NB4 (cell line): Measurements from ENCODE around the gene ARHGEF18.
A peak's percentile ranks its signal among the peaks of the same experiment; 100 is the strongest.
"Not testable (repeated sequence)": the region's sequence is repeated elsewhere in the genome, so short reads cannot be mapped to it uniquely, and the experiment has no call there.

ENCODE experiments used
- DNase-seq: peaks from one replicate; pipeline ENCODE4 v3.0.0; 2010; ENCODE audit warnings: low read depth
- H3K4me3 ChIP-seq: one replicate; pipeline ENCODE4 v1.5.1; 2011; ENCODE audit warnings: mild to moderate bottlenecking, low read depth, low read length, moderate library complexity
- CTCF ChIP-seq: IDR thresholded peaks from one replicate; pipeline ENCODE4 v1.5.1; 2012; ENCODE audit warnings: low read depth, low read length
- MYC ChIP-seq: IDR thresholded peaks from 2 replicates; pipeline ENCODE4 v1.6.1; 2011; ENCODE audit warnings: low read depth, low read length
- POLR2A ChIP-seq: IDR thresholded peaks from 2 replicates; pipeline ENCODE4 v1.6.1; 2011; ENCODE audit warnings: mild to moderate bottlenecking; ENCODE audit not compliant: insufficient read length; ENCODE audit errors: extremely low read depth
- TF ChIP-seq, protein P1 (sequence below): IDR thresholded peaks from 2 replicates; pipeline ENCODE4 v1.6.1; 2011; ENCODE audit warnings: low read depth, low read length

ARHGEF18 gene

DNA sequence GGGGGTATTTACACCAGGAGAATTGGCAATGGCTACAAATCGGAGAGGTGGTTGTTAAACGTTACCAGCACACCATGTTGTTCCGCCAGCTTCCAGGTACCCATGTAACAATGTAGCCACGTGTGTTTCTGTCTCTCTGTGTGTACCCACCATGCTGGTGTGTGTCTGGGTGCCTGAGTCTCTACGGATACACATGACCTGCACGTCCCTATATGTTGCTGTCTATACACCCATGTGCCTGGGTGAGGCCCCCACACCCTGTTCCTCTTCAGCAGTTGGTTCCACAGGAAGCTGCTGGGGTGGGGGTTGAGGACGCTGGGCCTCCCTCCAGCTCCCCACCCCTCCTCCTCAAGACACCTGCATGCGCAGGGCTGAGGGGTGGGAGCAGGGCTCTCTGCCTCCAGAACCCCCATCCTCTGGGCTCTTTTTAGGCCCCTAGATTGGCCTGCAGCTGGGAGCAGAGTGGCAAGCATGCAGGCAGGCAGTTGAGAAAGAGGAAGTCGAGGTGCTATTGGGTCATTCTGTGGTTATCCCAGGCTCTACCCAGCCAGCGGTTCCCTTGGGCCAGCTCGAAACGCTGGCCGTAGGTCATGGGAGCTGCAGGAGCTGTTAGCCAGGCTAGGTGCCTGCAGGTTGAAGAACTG, at the start of gene ARHGEF18:
ARHGEF18 (plus strand) TSS at position 351 of the 644 bp plus-strand sequence. CDS start 13,954 bp downstream, outside the sequence.
- TF ChIP-seq CTCF (no peak), MYC (peak; percentile 99), POLR2A (peak; percentile 47)
- TF ChIP-seq, protein P1, sequence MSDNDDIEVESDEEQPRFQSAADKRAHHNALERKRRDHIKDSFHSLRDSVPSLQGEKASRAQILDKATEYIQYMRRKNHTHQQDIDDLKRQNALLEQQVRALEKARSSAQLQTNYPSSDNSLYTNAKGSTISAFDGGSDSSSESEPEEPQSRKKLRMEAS = peak; percentile 95
- H3K4me3 ChIP-seq = peak within 1 kb of the TSS; percentile 96
- DNase-seq = peak; percentile 100

DNA sequence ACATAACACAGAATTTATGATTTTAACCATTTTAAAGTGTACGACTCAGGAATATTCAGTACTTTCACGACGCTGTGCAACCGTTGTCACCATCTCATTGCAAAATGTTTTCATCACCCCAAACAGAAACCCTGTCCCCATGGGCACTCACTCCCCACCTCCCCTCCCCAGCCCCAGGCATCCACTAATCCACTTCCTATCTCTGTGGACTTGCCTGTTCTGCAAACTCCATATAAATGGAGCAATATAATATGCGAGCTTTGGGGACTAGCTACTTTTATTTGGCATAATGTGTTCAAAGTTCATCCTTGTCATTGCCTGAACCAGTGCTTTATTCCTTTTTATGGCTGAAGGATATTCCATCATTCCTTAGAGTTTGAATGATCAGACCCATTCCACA, 47.2 kb upstream of the ARHGEF18 start:
- DNase-seq = peak; percentile 70
- TF ChIP-seq POLR2A = no peak
- TF ChIP-seq CTCF = no peak
- TF ChIP-seq, protein P1 = no peak
- no peak for TF ChIP-seq MYC
- H3K4me3 ChIP-seq = no peak overlapping the region

GRCh38 chr19:7303470-7303869, 45.3 kb upstream of the ARHGEF18 start:
- no peak overlapping the region for H3K4me3 ChIP-seq
- no peak for DNase-seq
- no peak for TF ChIP-seq POLR2A
- TF ChIP-seq, protein P1 = no peak
- TF ChIP-seq MYC = no peak
- no peak for TF ChIP-seq CTCF

- TF ChIP-seq POLR2A (no peak), CTCF (no peak)
- H3K4me3 ChIP-seq = no peak overlapping the region
- DNase-seq = no peak
Measured at GRCh38 chr19:7304200-7304599, 44.5 kb upstream of the ARHGEF18 start.

GRCh38 chr19:7307590-7308218, 41.0 kb upstream of the ARHGEF18 start:
- DNase-seq = no peak
- no peak overlapping the region for H3K4me3 ChIP-seq
- TF ChIP-seq POLR2A (no peak), MYC (no peak), CTCF (no peak)
- TF ChIP-seq, protein P1 = no peak

DNA sequence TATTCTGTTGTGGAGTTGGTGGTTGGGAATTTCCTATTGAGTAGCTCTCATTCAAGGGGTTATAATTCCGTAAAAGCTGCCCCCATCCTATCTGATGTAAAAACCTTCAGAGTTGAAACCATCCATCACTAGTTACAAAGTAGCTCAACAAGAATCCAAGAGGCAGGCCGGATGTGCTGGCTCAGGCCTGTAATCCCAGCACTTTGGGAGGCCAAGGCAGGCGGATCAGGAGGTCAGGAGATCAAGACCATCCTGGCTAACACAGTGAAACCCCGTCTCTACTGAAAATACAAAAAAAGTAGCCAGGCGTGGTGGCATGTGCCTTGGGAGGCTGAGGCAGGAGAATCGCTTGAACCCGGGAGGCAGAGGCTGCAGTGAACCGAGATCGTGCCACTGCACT, 40.4 kb upstream of the ARHGEF18 start:
- DNase-seq, H3K4me3 ChIP-seq: not testable (repeated sequence)
